IMR-90 (cell line): ENCODE data around the gene FAM72D.
"Not testable (repeated sequence)": the region's sequence is repeated elsewhere in the genome, so short reads cannot be mapped to it uniquely, and the experiment has no call there.

Experiments used
- CHD1 ChIP-seq: IDR thresholded peaks from 2 replicates; pipeline ENCODE4 v1.6.1; 2012; ENCODE audit warnings: low read depth, low read length, improper control_type of control experiment
- FOS ChIP-seq: fragments of 150-350 bp; IDR thresholded peaks from 2 replicates; pipeline ENCODE4 v1.6.1; 2016; ENCODE audit warnings: low read depth, low read length
- MXI1 ChIP-seq: IDR thresholded peaks from 2 replicates; pipeline ENCODE4 v1.6.1; 2012; ENCODE audit warnings: low read depth, mild to moderate bottlenecking, low read length, moderate library complexity, borderline replicate concordance
- POLR2A ChIP-seq: IDR thresholded peaks from 2 replicates; pipeline ENCODE4 v1.6.1; 2012; ENCODE audit warnings: mild to moderate bottlenecking, low read depth, low read length
- RAD21 ChIP-seq: IDR thresholded peaks from 2 replicates; pipeline ENCODE4 v1.6.1; 2012; ENCODE audit warnings: low read length, improper control_type of control experiment
- RFX5 ChIP-seq: IDR thresholded peaks from 2 replicates; pipeline ENCODE4 v1.8.0; 2012; ENCODE audit warnings: low read depth, mild to moderate bottlenecking, low read length, moderate library complexity
- TF ChIP-seq, protein P1 (sequence below): conservative IDR thresholded peaks from 2 replicates; pipeline ENCODE4 v1.5.1; 2012; ENCODE audit warnings: mild to moderate bottlenecking, low read depth, low read length, improper control_type of control experiment

DNA sequence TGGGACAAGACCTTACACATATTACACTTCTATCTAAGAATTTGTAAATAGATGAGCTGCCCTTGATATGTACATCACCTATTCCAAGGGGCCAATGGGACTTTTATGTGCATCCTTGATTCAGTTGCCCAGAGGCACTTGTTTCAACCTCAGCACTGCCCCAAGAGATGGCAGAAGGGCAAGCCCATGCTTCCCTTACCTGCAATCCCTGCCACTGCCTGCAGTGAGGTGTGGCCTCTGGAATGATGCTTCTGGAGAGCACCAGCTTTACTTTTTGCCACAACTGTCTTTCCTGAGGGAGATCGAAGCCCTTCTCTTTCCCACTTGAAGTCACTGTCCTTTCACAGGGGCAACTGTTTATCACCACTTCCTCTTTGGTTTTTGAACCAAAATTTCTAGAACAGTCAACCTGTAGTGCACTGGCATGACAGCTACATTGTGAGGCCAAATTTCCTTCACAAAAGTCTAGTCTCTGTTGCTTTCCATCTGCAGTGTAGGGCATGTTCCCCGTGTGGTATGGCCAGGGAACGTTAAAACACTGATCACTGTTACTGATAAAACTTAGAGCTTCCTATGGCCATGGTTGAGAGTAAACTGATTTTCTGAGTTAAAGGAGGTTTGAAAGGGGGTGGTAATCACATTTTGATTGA, 48.6 kb downstream of the FAM72D start:
- not testable (repeated sequence) for TF ChIP-seq POLR2A, RAD21, FOS, CHD1, RFX5, MXI1
- TF ChIP-seq, protein P1, sequence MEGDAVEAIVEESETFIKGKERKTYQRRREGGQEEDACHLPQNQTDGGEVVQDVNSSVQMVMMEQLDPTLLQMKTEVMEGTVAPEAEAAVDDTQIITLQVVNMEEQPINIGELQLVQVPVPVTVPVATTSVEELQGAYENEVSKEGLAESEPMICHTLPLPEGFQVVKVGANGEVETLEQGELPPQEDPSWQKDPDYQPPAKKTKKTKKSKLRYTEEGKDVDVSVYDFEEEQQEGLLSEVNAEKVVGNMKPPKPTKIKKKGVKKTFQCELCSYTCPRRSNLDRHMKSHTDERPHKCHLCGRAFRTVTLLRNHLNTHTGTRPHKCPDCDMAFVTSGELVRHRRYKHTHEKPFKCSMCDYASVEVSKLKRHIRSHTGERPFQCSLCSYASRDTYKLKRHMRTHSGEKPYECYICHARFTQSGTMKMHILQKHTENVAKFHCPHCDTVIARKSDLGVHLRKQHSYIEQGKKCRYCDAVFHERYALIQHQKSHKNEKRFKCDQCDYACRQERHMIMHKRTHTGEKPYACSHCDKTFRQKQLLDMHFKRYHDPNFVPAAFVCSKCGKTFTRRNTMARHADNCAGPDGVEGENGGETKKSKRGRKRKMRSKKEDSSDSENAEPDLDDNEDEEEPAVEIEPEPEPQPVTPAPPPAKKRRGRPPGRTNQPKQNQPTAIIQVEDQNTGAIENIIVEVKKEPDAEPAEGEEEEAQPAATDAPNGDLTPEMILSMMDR, result not testable (repeated sequence)
